Urothelium cell line (cell line): Measurements from ENCODE around the gene OR5V1.
"Not testable (repeated sequence)": the region's sequence is repeated elsewhere in the genome, so short reads cannot be mapped to it uniquely, and the experiment has no call there.

Source experiments
- DNase-seq: peaks from one replicate; pipeline ENCODE4 v3.0.0; 2011; ENCODE audit warnings: low spot score, mixed read lengths
- FAIRE-seq: peaks from 2 replicates; lab custom pipeline; 2011; peaks lifted over from hg19 to GRCh38; lab: Jason Lieb, UNC

The OR5V1 gene

DNA sequence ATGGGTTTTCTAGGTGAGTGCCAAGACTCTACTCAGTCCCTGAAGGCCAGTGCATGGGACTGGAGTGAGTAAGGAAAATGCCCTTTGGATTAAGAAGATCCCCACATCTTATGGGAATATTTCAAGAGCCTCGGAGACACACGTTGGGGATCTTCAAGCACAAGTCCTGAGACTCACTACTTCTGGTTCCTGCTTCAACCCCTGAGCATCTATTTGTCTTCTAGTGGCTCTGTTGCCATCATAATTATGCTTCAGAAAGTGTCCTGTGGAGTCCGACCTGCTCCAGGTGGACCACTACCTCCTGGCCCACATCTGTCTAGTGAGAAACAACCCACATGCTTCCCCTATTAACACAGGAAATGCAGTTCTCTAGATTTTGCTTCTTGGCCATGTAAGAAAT, at the start of gene OR5V1:
Gene OR5V1, minus strand, starts transcription at position 101 of the 400 bp plus-strand sequence. CDS start 12,670 bp downstream, outside the sequence.
- FAIRE-seq (no peak), DNase-seq (no peak)

DNA sequence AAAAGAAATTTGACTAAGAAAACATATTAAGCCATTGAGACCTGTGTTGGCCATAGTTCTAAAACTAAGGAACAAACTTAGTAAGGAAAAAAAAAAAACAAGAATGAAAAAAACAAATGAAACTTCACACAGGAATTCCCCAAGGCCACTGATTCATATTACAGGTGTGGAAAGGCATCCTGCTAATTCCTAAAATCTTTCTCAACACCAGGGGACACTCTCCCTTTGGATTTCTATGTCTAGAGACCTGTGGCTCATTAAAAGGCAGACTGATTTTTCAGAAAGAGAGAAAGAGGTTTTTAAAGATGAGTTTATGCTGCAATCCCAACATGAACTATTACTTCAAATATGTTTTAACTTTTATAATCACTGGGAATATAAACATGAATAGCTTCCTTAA, 45.9 kb upstream of the OR5V1 start, which contains the start of gene OR12D1:
Gene OR12D1, plus strand, starts transcription at position 341 of the 400 bp plus-strand sequence.
- DNase-seq (no peak), FAIRE-seq (no peak)

DNA sequence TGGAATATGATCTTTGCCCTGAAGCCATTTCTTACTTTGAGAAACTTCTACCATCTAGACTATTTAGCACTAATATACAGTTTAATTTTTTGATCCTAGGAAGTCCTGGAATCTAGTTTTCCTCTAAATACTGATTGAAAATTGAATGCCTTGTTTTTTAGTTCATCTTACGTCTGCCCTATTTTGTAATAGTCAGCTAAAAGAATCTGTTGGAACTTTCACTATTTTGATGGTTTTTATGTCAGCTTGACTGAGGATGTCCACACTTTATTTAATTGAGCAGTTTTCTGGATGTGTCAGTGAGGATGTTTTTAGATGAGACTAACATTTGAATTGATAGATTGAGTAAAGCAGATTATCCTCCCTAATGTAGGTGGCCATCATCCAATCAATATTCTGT, 35.1 kb upstream of the OR5V1 start:
- FAIRE-seq, result no peak
- no peak for DNase-seq

DNA sequence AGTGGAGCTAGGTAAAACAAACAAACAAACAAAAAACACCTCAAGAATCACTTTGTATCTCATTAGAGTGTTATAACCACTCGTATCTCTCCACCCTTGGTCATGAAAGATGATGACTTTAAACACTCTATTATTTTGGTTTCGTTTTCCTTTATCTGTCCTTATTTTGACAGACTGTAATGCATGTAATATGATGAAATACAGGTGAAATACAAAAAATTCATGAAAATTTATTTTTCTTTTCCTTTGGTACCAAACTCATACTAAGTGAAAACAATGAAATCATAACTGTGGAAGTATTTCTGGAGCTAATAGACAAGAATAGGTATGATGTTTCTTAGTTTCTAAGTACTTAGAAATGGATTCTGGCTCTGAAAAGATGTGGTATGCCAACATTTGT, 30.9 kb upstream of the OR5V1 start:
- DNase-seq (no peak), FAIRE-seq (no peak)

GRCh38 chr6:29395331-29395730, 26.7 kb upstream of the OR5V1 start, which contains the start of gene OR12D2:
OR12D2 (plus strand) TSS chr6:29395631; CDS start chr6:29396700, 1,069 bp downstream.
- DNase-seq (no peak), FAIRE-seq (no peak)

GRCh38 chr6:29388533-29388932, 19.9 kb upstream of the OR5V1 start:
- no peak for FAIRE-seq
- DNase-seq, result no peak

DNA sequence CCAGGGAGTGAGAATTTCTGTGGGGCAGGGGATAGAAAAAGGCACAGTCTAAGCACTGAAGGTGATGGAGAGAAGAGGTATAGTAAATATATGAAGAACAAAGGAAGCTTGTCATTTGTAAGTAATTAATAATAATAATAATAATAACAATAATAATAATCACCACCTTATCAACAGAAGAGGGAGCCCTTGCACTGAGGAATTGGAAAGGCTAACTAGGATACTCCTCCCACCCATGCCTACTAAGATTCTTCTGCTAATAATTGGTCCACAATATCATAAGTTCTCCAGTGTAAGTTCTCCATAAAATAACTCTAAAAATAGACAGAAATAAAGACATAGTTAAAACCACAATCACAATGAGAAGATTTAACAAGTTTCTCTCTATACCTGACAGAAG, 7.3 kb upstream of the OR5V1 start:
- DNase-seq (no peak), FAIRE-seq (no peak)

GRCh38 chr6:29375191-29375590, 6.5 kb upstream of the OR5V1 start, which contains the start of gene OR12D3:
OR12D3 (minus strand) TSS chr6:29375291; CDS start chr6:29375287, 4 bp downstream.
- FAIRE-seq, result no peak
- no peak for DNase-seq

- DNase-seq, result no peak
- no peak for FAIRE-seq
These were observed 13.1 kb downstream of the OR5V1 start for GRCh38 chr6:29355603-29356002.

DNA sequence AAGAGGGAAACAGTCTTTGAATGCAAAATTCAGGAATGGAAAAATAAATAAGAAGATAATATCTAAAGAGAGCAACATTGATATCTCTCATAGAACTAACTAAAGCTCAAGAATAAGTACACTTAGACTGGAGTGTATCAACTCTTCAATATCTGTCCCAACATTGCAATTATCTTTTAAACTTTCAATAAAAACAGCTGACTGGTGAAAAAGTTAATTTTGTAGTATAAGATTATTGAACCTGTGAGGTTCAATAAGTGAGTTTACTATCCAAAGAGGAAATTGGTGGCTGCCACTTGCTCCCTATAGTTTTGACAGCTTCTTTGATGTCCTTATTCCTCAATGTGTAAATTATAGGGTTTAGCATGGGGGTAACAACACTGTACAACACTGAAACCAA, 13.7 kb downstream of the OR5V1 start:
- no peak for DNase-seq
- no peak for FAIRE-seq

DNA sequence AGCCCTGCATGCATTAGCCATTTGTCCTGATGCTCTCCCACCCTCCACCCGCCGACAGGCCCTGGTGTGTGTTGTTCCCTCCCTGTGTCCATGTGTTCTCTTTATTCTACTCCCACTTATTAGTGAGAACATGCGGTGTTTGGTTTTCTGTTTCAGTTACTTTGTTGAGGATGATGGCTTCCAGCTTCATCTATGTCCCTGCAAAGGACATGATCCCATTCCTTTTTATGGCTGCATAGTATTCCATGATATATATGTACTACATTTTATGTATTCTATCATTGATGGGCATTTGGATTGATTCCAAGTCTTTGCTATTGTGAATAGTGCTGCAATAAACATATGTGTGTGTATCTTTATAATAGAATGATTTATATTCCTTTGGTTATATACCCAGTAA, 19.3 kb downstream of the OR5V1 start:
- DNase-seq, FAIRE-seq: not testable (repeated sequence)

DNA sequence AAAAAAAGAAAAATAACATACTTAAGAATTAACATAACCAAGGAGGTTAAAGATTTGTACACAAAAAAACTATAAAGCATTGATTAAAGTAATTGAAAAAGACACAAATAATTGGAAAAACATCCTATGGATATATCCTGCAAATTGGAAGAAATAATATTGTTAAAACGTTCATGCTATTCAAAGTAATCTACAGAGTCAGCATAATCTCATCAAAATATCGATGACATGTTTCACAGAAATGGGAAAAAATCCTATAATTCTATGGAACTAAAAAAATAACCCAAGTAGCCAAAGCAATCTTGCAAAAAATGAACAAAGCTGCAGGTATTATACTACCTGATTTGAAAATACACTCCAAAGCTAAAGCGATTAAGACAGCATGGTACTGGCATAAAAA, 23.3 kb downstream of the OR5V1 start:
- DNase-seq (no peak), FAIRE-seq (no peak)

DNA sequence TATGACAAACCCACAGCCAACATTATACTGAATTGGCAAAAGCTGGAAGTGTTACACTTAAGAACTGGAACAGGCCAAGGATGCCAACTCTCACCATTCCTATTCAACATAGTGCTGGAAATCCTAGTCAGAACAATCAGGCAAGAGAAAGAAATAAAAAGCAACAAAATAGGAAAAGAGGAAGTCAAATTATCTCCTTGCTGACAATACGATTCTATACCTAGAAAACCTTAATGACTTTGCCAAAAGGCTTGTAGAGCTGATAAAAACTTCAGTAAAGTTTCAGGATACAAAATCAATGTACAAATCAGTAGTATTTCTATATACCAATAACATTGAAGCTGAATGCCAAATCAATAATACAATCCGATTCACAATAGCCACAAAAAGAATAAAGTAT, 32.4 kb downstream of the OR5V1 start:
- no peak for DNase-seq
- FAIRE-seq, result no peak

GRCh38 chr6:29332676-29333075, 36.0 kb downstream of the OR5V1 start:
- FAIRE-seq, result no peak
- no peak for DNase-seq

- FAIRE-seq, result no peak
- DNase-seq, result no peak
These were observed 42.9 kb downstream of the OR5V1 start for GRCh38 chr6:29325777-29326176.

GRCh38 chr6:29323332-29323731, 45.3 kb downstream of the OR5V1 start:
- not testable (repeated sequence) for FAIRE-seq, DNase-seq

GRCh38 chr6:29319931-29320330, 48.7 kb downstream of the OR5V1 start:
- no peak for FAIRE-seq

More at GRCh38 chr6:29319931-29320330, 48.7 kb downstream of the OR5V1 start:
- DNase-seq, result no peak
